ENCODE measurements around the gene ZC3H7B.

ZC3H7B gene

GRCh38 chr22:41352058-41352457, 50.7 kb downstream of the ZC3H7B start:
- ChIA-PET CTCF (interaction anchor here (1.0 kb wide), 1 partner anchor 38 kb away, joined by 3 read pairs; no protein-coding TSS in a partner anchor), POLR2A (no interaction called here)
- no peak for DNase-seq
- Histone ChIP-seq H3K4me1 (ENCODE audit: control extremely low read depth in 1 of 4, control insufficient read depth in 4 of 4, insufficient read depth in 4 of 4, low read length in 3 of 4) (no peaks in the 10 kb centered on the region), H3K9me3 (ENCODE audit: control extremely low read depth in 1 of 5, control insufficient read depth in 4 of 5, insufficient read depth in 2 of 5, low read depth in 1 of 5, low read length in 4 of 5) (no peaks in the 10 kb centered on the region), H3K36me3 (ENCODE audit: control insufficient read depth in 4 of 4, insufficient read depth in 4 of 4, low read length in 3 of 4) (peaks cover 30 to 95% (median 75%) of the 10 kb centered on the region in 4 experiments), H3K27me3 (replicated peaks in 2 of 5; ENCODE audit: control insufficient read depth in 4 of 5, insufficient read depth in 5 of 5, low read length in 4 of 5) (no peaks in the 10 kb centered on the region), H3K27ac (ENCODE audit: insufficient read depth in 1 of 2, low read depth in 1 of 2, low read length in 2 of 2, poor library complexity in 1 of 2, severe bottlenecking in 2 of 2) (no peak overlapping the region), H3K4me3 (ENCODE audit: control insufficient read depth in 1 of 7, extremely low read depth in 1 of 7, insufficient read depth in 4 of 7, low read depth in 2 of 7, low read length in 6 of 7) (no peak overlapping the region)
- WGBS (ENCODE audit: insufficient coverage), result 98% methylated on average over 5 of the region's 6 CpGs

DNA sequence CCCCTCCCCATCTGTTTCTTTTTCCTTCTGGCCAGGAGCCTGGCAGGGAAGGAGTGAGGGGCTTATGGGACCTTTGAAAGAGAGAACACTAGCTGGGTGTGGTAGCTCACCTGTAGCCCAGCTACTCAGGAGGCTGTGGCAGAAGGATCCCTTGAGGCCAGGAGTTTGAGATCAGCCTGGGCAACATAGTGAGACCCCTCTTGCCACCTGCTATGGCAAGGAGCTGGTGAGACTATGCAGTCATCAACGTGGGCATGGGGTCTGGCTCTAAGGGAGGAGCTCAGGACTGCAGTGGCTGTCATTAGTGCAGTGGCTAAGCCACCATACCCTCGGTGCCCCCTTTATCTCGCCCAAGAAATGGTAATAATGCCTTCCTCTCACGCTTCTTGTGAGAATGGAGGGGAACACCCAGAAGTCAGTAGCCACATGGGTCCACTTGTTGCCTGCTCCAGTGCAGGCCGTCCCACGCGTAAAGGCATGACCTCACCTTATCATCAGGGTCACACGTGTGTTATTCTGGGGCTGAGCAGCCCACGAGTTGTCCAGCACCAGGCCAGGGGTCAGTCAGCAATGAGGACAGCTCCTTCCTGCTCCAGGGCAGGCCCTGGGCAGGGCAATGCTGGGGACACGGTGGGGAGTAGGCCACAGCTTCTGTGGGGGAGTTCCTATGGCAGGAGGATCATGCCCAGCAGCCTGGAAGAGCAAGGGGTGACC, 52.7 kb downstream of the ZC3H7B start:
- 97% methylated on average over 8 of the region's 10 CpGs for WGBS (ENCODE audit: insufficient coverage)
- Histone ChIP-seq H3K9me3 (ENCODE audit: control extremely low read depth in 1 of 5, control insufficient read depth in 4 of 5, insufficient read depth in 2 of 5, low read depth in 1 of 5, low read length in 4 of 5) (no peaks in the 10 kb centered on the region), H3K27ac (ENCODE audit: insufficient read depth in 1 of 2, low read depth in 1 of 2, low read length in 2 of 2, poor library complexity in 1 of 2, severe bottlenecking in 2 of 2) (no peak overlapping the region), H3K27me3 (replicated peaks in 2 of 5; ENCODE audit: control insufficient read depth in 4 of 5, insufficient read depth in 5 of 5, low read length in 4 of 5) (no peaks in the 10 kb centered on the region), H3K4me1 (ENCODE audit: control extremely low read depth in 1 of 4, control insufficient read depth in 4 of 4, insufficient read depth in 4 of 4, low read length in 3 of 4) (no peaks in the 10 kb centered on the region), H3K36me3 (ENCODE audit: control insufficient read depth in 4 of 4, insufficient read depth in 4 of 4, low read length in 3 of 4) (peaks cover 28 to 94% (median 71%) of the 10 kb centered on the region in 4 experiments), H3K4me3 (ENCODE audit: control insufficient read depth in 1 of 7, extremely low read depth in 1 of 7, insufficient read depth in 4 of 7, low read depth in 2 of 7, low read length in 6 of 7) (no peak overlapping the region)
- no peak for DNase-seq
- CTCF ChIA-PET, result interaction anchor here (0.9 to 1.4 kb wide), 3 partner anchors 9 to 49 kb away, joined by 3 to 4 read pairs (median 3); no protein-coding TSS in a partner anchor
- POLR2A ChIA-PET, result no interaction called here

- Histone ChIP-seq H3K36me3 (ENCODE audit: control insufficient read depth in 4 of 4, insufficient read depth in 4 of 4, low read length in 3 of 4) (peaks cover 26 to 87% (median 65%) of the 10 kb centered on the region in 4 experiments), H3K27ac (ENCODE audit: insufficient read depth in 1 of 2, low read depth in 1 of 2, low read length in 2 of 2, poor library complexity in 1 of 2, severe bottlenecking in 2 of 2) (no peak overlapping the region), H3K27me3 (replicated peaks in 2 of 5; ENCODE audit: control insufficient read depth in 4 of 5, insufficient read depth in 5 of 5, low read length in 4 of 5) (no peaks in the 10 kb centered on the region), H3K9me3 (ENCODE audit: control extremely low read depth in 1 of 5, control insufficient read depth in 4 of 5, insufficient read depth in 2 of 5, low read depth in 1 of 5, low read length in 4 of 5) (no peaks in the 10 kb centered on the region), H3K4me3 (ENCODE audit: control insufficient read depth in 1 of 7, extremely low read depth in 1 of 7, insufficient read depth in 4 of 7, low read depth in 2 of 7, low read length in 6 of 7) (no peak overlapping the region), H3K4me1 (ENCODE audit: control extremely low read depth in 1 of 4, control insufficient read depth in 4 of 4, insufficient read depth in 4 of 4, low read length in 3 of 4) (no peaks in the 10 kb centered on the region)
- ChIA-PET CTCF (no interaction called here), POLR2A (interaction anchor here (0.6 kb wide), 1 partner anchor 182 kb away, joined by 6 read pairs; no protein-coding TSS in a partner anchor)
- DNase-seq, result no peak
- WGBS (ENCODE audit: insufficient coverage), result 96% methylated on average over 9 of the region's 10 CpGs
Measured at GRCh38 chr22:41354979-41355378, 53.7 kb downstream of the ZC3H7B start.

DNA sequence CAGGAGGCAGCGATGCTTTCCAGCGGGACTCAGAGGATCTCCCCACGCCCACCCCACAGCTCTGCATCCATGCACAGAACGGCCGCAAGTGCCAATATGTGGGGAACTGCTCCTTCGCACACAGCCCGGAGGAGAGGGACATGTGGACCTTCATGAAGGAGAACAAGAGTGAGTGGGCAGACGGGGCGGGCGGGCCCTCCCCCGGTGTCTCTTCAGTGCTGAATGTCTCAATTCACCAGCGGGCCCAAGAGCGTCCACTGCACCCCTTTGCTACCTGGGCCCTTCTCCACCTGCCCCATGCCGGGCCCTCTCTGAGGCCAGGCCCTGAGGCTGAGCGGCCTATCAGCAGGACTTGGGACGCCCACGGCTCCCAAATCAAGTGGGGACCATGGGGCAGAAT, 54.6 kb downstream of the ZC3H7B start:
- Histone ChIP-seq H3K4me3 (ENCODE audit: control insufficient read depth in 1 of 7, extremely low read depth in 1 of 7, insufficient read depth in 4 of 7, low read depth in 2 of 7, low read length in 6 of 7) (no peak overlapping the region), H3K36me3 (ENCODE audit: control insufficient read depth in 4 of 4, insufficient read depth in 4 of 4, low read length in 3 of 4) (peaks cover 20 to 78% (median 58%) of the 10 kb centered on the region in 4 experiments), H3K9me3 (ENCODE audit: control extremely low read depth in 1 of 5, control insufficient read depth in 4 of 5, insufficient read depth in 2 of 5, low read depth in 1 of 5, low read length in 4 of 5) (no peaks in the 10 kb centered on the region), H3K27ac (ENCODE audit: insufficient read depth in 1 of 2, low read depth in 1 of 2, low read length in 2 of 2, poor library complexity in 1 of 2, severe bottlenecking in 2 of 2) (no peak overlapping the region), H3K4me1 (ENCODE audit: control extremely low read depth in 1 of 4, control insufficient read depth in 4 of 4, insufficient read depth in 4 of 4, low read length in 3 of 4) (no peaks in the 10 kb centered on the region), H3K27me3 (replicated peaks in 2 of 5; ENCODE audit: control insufficient read depth in 4 of 5, insufficient read depth in 5 of 5, low read length in 4 of 5) (no peaks in the 10 kb centered on the region)
- DNase-seq, result no peak
- ChIA-PET POLR2A (no interaction called here), CTCF (no interaction called here)
- 97% methylated on average over 16 of the region's 17 CpGs for WGBS (ENCODE audit: insufficient coverage)

- Histone ChIP-seq H3K4me1 (ENCODE audit: control extremely low read depth in 1 of 4, control insufficient read depth in 4 of 4, insufficient read depth in 4 of 4, low read length in 3 of 4) (no peaks in the 10 kb centered on the region), H3K27ac (ENCODE audit: insufficient read depth in 1 of 2, low read depth in 1 of 2, low read length in 2 of 2, poor library complexity in 1 of 2, severe bottlenecking in 2 of 2) (no peak overlapping the region), H3K36me3 (ENCODE audit: control insufficient read depth in 4 of 4, insufficient read depth in 4 of 4, low read length in 3 of 4) (peaks cover 20 to 74% (median 54%) of the 10 kb centered on the region in 4 experiments), H3K27me3 (replicated peaks in 2 of 5; ENCODE audit: control insufficient read depth in 4 of 5, insufficient read depth in 5 of 5, low read length in 4 of 5) (no peaks in the 10 kb centered on the region), H3K4me3 (ENCODE audit: control insufficient read depth in 1 of 7, extremely low read depth in 1 of 7, insufficient read depth in 4 of 7, low read depth in 2 of 7, low read length in 6 of 7) (no peak overlapping the region), H3K9me3 (ENCODE audit: control extremely low read depth in 1 of 5, control insufficient read depth in 4 of 5, insufficient read depth in 2 of 5, low read depth in 1 of 5, low read length in 4 of 5) (no peaks in the 10 kb centered on the region)
- CTCF ChIA-PET, result no interaction called here
- DNase-seq, result no peak
- 98% methylated on average over 24 of the region's 25 CpGs for WGBS (ENCODE audit: insufficient coverage)
- POLR2A ChIA-PET, result no interaction called here
Measured at GRCh38 chr22:41356430-41357028, 55.2 kb downstream of the ZC3H7B start.

DNA sequence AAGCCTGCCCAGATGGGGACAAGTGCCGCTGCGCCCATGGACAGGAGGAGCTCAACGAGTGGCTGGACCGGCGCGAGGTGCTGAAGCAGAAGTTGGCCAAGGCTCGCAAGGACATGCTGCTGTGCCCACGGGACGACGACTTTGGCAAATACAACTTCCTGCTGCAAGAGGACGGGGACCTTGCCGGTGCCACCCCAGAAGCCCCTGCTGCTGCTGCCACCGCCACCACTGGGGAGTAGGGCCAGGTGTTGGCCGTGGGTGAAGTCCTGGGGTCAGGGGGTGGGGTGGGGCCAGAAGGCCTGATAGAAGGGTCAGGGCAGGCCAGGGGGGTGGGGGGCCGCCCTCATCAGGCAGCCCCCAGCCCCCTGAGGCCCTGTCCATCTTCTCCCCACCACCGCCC, 55.9 kb downstream of the ZC3H7B start:
- Histone ChIP-seq H3K4me1 (ENCODE audit: control extremely low read depth in 1 of 4, control insufficient read depth in 4 of 4, insufficient read depth in 4 of 4, low read length in 3 of 4) (no peaks in the 10 kb centered on the region), H3K9me3 (ENCODE audit: control extremely low read depth in 1 of 5, control insufficient read depth in 4 of 5, insufficient read depth in 2 of 5, low read depth in 1 of 5, low read length in 4 of 5) (no peaks in the 10 kb centered on the region), H3K27me3 (replicated peaks in 2 of 5; ENCODE audit: control insufficient read depth in 4 of 5, insufficient read depth in 5 of 5, low read length in 4 of 5) (no peaks in the 10 kb centered on the region), H3K4me3 (ENCODE audit: control insufficient read depth in 1 of 7, extremely low read depth in 1 of 7, insufficient read depth in 4 of 7, low read depth in 2 of 7, low read length in 6 of 7) (no peak overlapping the region), H3K36me3 (ENCODE audit: control insufficient read depth in 4 of 4, insufficient read depth in 4 of 4, low read length in 3 of 4) (peaks cover 15 to 71% (median 48%) of the 10 kb centered on the region in 4 experiments), H3K27ac (ENCODE audit: insufficient read depth in 1 of 2, low read depth in 1 of 2, low read length in 2 of 2, poor library complexity in 1 of 2, severe bottlenecking in 2 of 2) (no peak overlapping the region)
- ChIA-PET CTCF (interaction anchor here (2.0 kb wide), 1 partner anchor 24 kb away, joined by 6 read pairs; the partner anchor contains the start of gene TEF), POLR2A (no interaction called here)
- 97% methylated on average over 15 of the region's 16 CpGs for WGBS (ENCODE audit: insufficient coverage)
- DNase-seq, result no peak

- 97% methylated on average over 6 of the region's 17 CpGs for WGBS (ENCODE audit: insufficient coverage)
- POLR2A ChIA-PET, result no interaction called here
- CTCF ChIA-PET, result interaction anchor here (2.0 kb wide), 1 partner anchor 22 kb away, joined by 6 read pairs; the partner anchor contains the start of gene TEF
- no peaks in the 10 kb centered on the region for H3K9me3 ChIP-seq (ENCODE audit: control extremely low read depth in 1 of 5, control insufficient read depth in 4 of 5, insufficient read depth in 2 of 5, low read depth in 1 of 5, low read length in 4 of 5)
- H3K4me3 ChIP-seq (ENCODE audit: control insufficient read depth in 1 of 7, extremely low read depth in 1 of 7, insufficient read depth in 4 of 7, low read depth in 2 of 7, low read length in 6 of 7), result no peak overlapping the region
- no peaks in the 10 kb centered on the region for H3K4me1 ChIP-seq (ENCODE audit: control extremely low read depth in 1 of 4, control insufficient read depth in 4 of 4, insufficient read depth in 4 of 4, low read length in 3 of 4)
- peaks cover 11 to 58% (median 38%) of the 10 kb centered on the region in 4 experiments for H3K36me3 ChIP-seq (ENCODE audit: control insufficient read depth in 4 of 4, insufficient read depth in 4 of 4, low read length in 3 of 4)
- H3K27me3 ChIP-seq (replicated peaks in 2 of 5; ENCODE audit: control insufficient read depth in 4 of 5, insufficient read depth in 5 of 5, low read length in 4 of 5), result no peaks in the 10 kb centered on the region
- DNase-seq, result no peak
- H3K27ac ChIP-seq (ENCODE audit: insufficient read depth in 1 of 2, low read depth in 1 of 2, low read length in 2 of 2, poor library complexity in 1 of 2, severe bottlenecking in 2 of 2), result no peak overlapping the region
Measured at GRCh38 chr22:41358927-41359326, 57.6 kb downstream of the ZC3H7B start.
